ENCODE data around the gene SATB1. TPM values are rescaled to one million over a fixed set of nuclear protein-coding genes. Genes with fewer than 3 reads are reported as not detected.

The SATB1 gene
- total RNA-seq, 4 donors from 2014 or later: 24.4 to 47.9 (median 37.2) TPM

DNA sequence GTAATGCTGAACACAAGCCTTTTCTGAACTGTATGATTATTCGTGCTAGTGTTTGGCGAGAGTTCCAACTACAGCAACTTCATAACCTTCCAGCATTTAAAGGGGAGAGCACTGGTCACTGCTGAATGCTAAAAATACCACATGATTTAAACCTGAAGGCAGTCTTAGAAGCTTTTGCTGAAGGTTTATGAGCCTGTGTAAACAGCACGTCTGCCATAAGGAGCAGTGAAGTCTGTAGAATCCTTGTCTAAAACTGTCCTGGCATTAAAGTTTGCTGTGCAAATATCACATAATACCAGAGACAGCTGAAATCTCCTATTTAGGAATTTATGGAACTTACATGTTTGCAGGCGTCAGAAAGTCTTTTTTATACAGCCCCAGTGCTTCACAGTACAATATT lies 5.9 kb downstream of the SATB1 start:
- TF ChIP-seq, protein P1, sequence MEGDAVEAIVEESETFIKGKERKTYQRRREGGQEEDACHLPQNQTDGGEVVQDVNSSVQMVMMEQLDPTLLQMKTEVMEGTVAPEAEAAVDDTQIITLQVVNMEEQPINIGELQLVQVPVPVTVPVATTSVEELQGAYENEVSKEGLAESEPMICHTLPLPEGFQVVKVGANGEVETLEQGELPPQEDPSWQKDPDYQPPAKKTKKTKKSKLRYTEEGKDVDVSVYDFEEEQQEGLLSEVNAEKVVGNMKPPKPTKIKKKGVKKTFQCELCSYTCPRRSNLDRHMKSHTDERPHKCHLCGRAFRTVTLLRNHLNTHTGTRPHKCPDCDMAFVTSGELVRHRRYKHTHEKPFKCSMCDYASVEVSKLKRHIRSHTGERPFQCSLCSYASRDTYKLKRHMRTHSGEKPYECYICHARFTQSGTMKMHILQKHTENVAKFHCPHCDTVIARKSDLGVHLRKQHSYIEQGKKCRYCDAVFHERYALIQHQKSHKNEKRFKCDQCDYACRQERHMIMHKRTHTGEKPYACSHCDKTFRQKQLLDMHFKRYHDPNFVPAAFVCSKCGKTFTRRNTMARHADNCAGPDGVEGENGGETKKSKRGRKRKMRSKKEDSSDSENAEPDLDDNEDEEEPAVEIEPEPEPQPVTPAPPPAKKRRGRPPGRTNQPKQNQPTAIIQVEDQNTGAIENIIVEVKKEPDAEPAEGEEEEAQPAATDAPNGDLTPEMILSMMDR (IDR thresholded peaks at IDR 0.05; ENCODE audit: low read depth): no peak

DNA sequence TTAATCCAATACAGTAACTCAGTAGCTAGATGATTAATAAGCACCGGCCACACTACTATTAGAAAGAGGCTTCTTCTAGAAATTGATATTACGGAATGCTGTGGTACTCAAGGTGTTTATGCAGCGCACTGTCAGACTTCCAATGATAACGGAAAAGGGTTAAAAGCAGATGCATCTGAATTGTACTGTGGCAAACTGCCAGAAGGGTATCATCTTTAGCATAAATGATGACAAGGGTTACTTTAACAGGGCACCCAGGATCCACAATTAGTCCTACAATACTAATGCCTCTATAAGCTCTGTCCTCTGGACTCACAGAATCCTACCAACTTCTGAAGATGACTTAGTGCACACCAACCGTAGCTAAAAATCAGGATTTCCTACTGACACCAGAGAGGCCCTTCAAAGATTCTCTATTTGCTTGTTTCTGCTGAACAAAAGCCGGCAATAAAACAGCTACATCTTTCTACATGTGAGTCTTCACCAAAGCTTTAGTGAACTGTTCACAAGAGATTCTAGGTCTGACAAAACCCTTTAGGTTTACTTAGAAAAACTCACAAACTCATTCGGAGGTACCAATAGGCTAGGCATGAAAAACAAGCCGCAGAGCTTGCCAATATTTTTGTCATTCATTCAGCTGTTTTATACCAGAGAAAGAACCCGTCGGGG lies 7.1 kb downstream of the SATB1 start:
- TF ChIP-seq, protein P1 (IDR thresholded peaks at IDR 0.05; ENCODE audit: low read depth): no peak

DNA sequence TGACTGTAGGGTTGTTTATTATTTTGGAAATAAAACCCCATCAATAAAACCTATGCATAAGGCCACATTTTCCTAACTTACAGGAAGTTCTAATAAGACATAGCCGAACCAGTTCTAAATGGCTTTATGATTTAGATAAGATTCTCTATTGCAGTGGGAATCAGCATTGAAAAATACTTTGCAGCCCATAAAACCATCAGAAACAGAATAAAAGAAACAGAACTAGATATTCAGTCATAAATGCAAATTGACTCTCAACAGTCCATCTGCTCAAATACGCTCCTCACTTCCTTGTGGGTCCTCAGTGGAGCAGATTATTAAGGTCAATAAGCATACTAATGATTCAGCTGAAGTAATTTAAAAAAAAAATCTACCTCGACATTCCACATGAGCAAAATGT lies 8.8 kb downstream of the SATB1 start:
- TF ChIP-seq, protein P1 (IDR thresholded peaks at IDR 0.05; ENCODE audit: low read depth): no peak

DNA sequence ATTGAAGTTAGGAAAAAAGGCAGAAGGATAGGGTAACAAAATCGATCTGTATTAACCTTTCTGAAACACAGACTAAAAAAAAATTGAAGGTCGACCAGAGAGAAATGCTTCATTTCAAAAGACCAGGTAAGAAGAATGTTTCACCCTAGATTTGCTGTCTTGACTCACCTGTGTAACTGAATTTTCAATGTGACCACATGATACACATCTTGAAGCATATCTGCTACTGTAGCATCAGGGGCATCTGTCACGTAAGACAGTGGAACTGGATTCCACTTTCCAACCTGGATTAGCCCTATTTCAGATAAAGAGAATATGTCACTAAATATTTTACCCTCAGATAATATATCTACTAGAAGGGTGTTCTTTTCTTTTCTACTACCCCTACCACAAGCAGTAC lies 9.3 kb downstream of the SATB1 start:
- TF ChIP-seq, protein P1 (IDR thresholded peaks at IDR 0.05; ENCODE audit: low read depth): no peak

DNA sequence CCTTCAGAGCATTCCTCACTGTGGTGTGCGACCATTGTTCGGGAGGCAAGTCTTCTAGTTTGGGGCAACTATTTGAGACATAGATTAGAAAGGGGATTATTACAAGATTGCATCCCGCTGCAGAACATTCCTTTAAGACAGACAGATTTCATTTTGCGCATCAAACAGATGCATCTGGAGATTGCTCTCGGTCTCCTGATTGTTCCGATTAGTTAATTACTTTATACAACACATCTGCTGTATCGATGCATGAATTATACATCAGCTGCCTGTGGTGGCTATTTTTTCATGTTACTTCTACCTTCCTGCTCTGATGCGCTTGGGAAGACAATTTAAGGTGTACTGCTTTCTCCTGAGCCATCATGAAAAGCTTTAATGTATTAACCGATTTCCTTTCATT lies 10.0 kb downstream of the SATB1 start:
- TF ChIP-seq, protein P1 (IDR thresholded peaks at IDR 0.05; ENCODE audit: low read depth): no peak

DNA sequence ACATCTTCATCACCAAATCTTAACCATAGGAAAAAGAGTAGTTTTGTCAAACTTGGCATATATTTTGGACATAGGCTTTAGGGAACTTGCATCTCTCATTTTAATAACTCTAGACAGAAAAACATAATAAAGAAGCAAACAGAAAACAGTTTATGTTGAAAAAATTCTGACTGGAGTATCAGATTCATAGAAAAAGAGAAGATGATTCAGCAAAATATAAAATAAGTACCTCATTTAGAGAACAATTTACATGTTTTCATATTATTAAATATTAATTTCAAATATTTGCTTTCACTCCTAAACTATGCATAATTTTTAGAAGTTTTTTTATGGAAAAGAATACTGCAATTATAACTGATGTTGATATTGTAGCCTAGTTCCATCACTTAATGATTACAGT lies 12.5 kb downstream of the SATB1 start:
- TF ChIP-seq, protein P1 (IDR thresholded peaks at IDR 0.05; ENCODE audit: low read depth): no peak

DNA sequence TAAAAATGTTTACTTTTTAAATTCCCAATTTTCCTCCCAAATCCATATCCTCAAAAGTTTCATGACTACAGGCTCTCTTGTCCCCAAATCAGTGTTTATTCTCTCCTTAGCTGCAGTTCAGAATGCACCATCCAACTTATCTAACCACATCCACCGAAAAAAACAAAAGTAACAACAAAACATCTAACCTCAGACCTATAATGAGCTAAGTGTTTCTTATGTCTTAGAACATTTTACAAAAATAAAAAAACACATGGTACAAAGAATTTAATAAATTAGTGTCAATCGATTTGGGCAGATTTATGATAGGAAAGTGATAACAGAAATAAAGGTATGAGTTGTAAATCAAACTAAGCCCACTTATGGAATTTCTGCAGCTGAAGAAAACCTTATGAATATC lies 13.6 kb downstream of the SATB1 start:
- TF ChIP-seq, protein P1 (IDR thresholded peaks at IDR 0.05; ENCODE audit: low read depth): no peak

Measured in subcutaneous adipose tissue (tissue), 4 donors.